Urinary bladder (tissue), 4 donors: ENCODE measurements around the gene HEMK1. TPM values are rescaled to one million over a fixed set of nuclear protein-coding genes. Genes with fewer than 3 reads are reported as not detected.

Source experiments
- DNase-seq: peaks from one replicate; pipeline ENCODE4 v3.0.0-alpha.2; 2015; ENCODE audit errors: extremely low spot score
- H3K27ac ChIP-seq: one replicate; pipeline ENCODE4 v1.5.1; 2013; ENCODE audit warnings: low read depth, mild to moderate bottlenecking, moderate library complexity
- H3K36me3 ChIP-seq: one replicate; pipeline ENCODE4 v1.6.1; 2013; ENCODE audit warnings: mild to moderate bottlenecking, moderate library complexity; ENCODE audit not compliant: insufficient read depth
- H3K4me1 ChIP-seq: one replicate; pipeline ENCODE4 v1.6.1; 2013; ENCODE audit warnings: mild to moderate bottlenecking, moderate library complexity; ENCODE audit not compliant: insufficient read depth
- H3K4me3 ChIP-seq: one replicate; pipeline ENCODE4 v1.5.1; 2013; ENCODE audit warnings: low read depth, low read length
- whole genome bisulfite sequencing: extraction: QIAGEN DNeasy Blood & Tissue Kit; methylation state at CpG from one replicate; pipeline ENCODE4 v1.1.7; 2013; 5-methylcytosine and 5-hydroxymethylcytosine counted together
- polyA plus RNA-seq: library from polyadenylated mRNA; stranded (reverse); fragments of 200-250 nt; gene quantifications from one replicate; pipeline ENCODE4 v1.2.3, GENCODE V29; 2013
- total RNA-seq: library from RNA; depleted of rRNA; stranded (reverse); fragments of >200 nt; gene quantifications from one replicate; pipeline ENCODE4 v1.2.3, GENCODE V29; 2014
- donor health status: healthy with polysubstance abuse.
- donor health status: healthy.

The HEMK1 gene
- total and polyA plus RNA-seq, 2 donors, result 15.0 to 17.6 TPM

DNA sequence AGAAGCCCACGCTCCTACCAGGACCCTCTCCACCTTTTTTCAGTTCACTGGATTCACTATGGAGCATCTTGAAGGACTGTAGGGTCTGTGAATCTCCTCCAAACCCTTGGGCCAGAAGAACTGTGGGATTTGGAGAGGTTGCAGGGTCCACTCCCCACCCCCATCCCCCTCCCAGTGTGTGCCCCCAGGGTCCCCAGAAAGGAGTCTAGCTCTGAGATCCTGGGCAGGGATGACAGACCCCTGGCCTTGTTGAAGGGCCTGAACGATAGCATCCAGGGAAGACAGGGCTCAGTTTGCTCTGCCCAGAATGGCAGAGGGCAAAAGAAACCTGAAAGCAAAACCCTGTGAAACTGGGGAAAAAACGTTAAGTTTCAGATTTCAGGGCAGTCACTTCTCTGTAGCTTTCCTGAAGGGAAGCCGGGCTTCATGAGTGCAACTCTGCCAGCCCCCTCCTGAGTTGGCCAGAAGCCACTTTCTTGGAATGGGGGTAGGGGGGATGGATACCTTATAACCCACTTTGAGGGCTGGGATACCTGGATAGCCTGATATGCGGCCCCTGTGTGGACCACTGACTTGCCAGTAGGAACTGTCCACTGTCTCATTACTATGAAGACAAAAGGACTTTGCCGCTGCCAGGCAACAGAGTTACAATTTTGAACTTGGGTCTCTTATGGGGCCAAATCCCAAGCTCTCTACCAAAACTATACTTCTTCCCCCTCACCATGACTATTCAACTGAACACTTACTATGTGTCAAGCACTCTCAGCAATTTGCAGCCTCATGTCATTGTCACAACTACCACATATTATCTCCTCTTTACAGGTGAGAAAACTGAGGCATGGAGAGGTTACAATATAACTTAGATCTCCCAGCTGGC lies 43.9 kb downstream of the HEMK1 start:
- H3K36me3 ChIP-seq, result no peaks in the 10 kb centered on the region
- H3K4me3 ChIP-seq, result no peak overlapping the region
- H3K4me1 ChIP-seq, result no peaks in the 10 kb centered on the region
- WGBS, result 60% methylated on average over 6 of the region's 6 CpGs
- no peak for DNase-seq
- H3K27ac ChIP-seq, result no peak overlapping the region

- no peak for DNase-seq
- Histone ChIP-seq H3K4me3 (no peak overlapping the region), H3K27ac (no peak overlapping the region), H3K36me3 (no peaks in the 10 kb centered on the region), H3K4me1 (peaks cover 2% of the 10 kb centered on the region)
- WGBS, result 54% methylated on average over 1 of the region's 1 CpG
Measured at GRCh38 chr3:50615190-50615589, 45.9 kb downstream of the HEMK1 start.

DNA sequence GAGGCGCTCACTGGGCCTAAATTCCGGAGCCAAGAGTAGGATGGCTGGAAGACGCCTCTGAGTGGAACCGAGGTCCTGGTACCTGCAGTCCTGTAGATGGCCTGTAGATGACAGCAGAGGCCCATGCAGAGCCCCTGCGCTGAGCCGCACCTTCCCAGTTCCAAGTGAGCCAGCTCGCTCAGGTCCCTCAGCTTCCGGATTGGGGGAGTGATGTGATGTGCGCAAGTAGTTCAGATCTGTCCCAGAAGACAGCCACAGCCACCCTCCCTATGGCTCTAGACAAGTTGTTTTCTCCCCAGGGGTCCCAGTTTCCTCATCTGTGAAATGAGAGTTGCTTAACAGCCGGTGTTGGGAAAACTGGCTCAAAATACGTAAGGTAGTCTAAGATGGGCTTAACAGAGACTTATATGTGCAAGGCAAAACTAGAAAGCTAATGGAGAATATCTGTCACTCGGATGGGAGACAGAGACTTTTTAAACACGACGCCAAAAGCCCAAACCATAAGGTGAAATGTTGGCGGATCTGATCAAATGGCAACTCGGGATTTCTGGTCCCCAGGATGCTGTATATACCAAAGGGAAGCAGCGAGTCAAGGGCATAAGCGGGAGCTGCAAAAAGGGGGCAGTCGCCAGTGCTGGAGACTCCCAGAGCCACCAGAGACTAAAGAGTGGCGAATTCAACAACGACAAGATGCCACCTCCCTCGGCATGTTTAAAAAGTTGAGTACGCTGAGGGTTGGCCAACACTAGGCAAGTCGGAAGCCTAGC lies 46.9 kb downstream of the HEMK1 start:
- H3K4me3 ChIP-seq, result peak overlapping the region; percentile 76
- DNase-seq, result no peak
- no peaks in the 10 kb centered on the region for H3K36me3 ChIP-seq
- WGBS, result under 1% methylated on average over 24 of the region's 24 CpGs
- peaks cover 2% of the 10 kb centered on the region for H3K4me1 ChIP-seq
- peak overlapping the region; percentile 63 for H3K27ac ChIP-seq

DNA sequence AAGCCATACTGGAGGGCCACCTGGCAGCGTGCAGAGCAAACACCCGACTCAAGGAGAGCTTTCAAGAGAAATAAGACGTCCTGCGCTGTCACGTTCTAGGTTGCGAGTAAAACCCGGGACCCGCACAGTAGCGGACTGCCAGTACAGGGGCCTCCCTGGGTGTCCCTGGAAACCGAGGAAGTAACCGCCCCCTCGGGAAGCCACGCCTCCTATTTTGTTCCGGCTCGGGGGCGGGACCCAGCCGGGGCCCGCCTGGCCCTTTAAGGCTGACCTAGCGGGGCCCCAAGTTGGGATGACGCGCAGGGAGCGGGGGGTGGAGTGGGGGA lies 47.4 kb downstream of the HEMK1 start:
- H3K4me3 ChIP-seq, result peak overlapping the region; percentile 76
- H3K4me1 ChIP-seq, result peaks cover 2% of the 10 kb centered on the region
- peak; percentile 81 for DNase-seq
- under 1% methylated on average over 22 of the region's 22 CpGs for WGBS
- peak overlapping the region; percentile 63 for H3K27ac ChIP-seq
- no peaks in the 10 kb centered on the region for H3K36me3 ChIP-seq

- DNase-seq, result no peak
Measured at GRCh38 chr3:50617096-50617791, 47.9 kb downstream of the HEMK1 start, which contains the start of gene MAPKAPK3. TSS of gene MAPKAPK3 (plus strand) at chr3:50617151. CDS start at chr3:50617566, 415 bp downstream.

GRCh38 chr3:50617911-50618481 lies 48.7 kb downstream of the HEMK1 start:
- peaks cover 2% of the 10 kb centered on the region for H3K4me1 ChIP-seq
- WGBS, result 65% methylated on average over 6 of the region's 6 CpGs

More at GRCh38 chr3:50617096-50617791, 47.9 kb downstream of the HEMK1 start, which contains the start of gene MAPKAPK3:
- peak within 1 kb of the TSS; percentile 77 for H3K27ac ChIP-seq
- H3K36me3 ChIP-seq, result no peaks in the 10 kb centered on the region
- WGBS, result under 1% methylated on average over 58 of the region's 58 CpGs
- H3K4me1 ChIP-seq, result peaks cover 2% of the 10 kb centered on the region
- peak within 1 kb of the TSS; percentile 76 for H3K4me3 ChIP-seq

DNA sequence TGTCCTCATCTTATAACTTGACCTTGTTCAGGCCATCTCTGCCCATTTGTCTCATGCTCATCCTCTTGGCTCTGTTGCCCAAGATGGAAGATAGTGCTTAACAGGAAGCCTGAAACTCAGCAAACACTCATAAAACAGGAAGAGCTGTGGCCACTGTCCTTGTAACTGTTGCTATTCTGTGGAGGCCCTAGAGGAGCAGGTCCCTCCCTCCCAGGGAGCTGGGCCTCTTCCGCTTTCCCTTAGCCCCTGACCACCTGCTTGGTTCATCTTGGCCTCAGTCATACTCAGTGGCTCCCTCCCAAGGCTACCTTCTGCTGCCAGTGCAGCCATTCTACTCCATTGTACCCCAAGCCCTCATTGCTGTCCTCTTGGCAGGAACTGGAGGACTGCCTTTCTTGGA lies 51.1 kb downstream of the HEMK1 start:
- Histone ChIP-seq H3K27ac (no peak overlapping the region), H3K4me3 (no peak overlapping the region), H3K4me1 (peaks cover 2% of the 10 kb centered on the region), H3K36me3 (no peaks in the 10 kb centered on the region)
- 82% methylated on average over 1 of the region's 1 CpG for WGBS
- DNase-seq, result no peak

More at GRCh38 chr3:50617911-50618481, 48.7 kb downstream of the HEMK1 start:
- no peak for DNase-seq
- H3K36me3 ChIP-seq, result no peaks in the 10 kb centered on the region
- peak overlapping the region; percentile 76 for H3K4me3 ChIP-seq
- no peak overlapping the region for H3K27ac ChIP-seq

- Histone ChIP-seq H3K36me3 (no peaks in the 10 kb centered on the region), H3K4me1 (peaks cover 2% of the 10 kb centered on the region)
Measured at GRCh38 chr3:50620820-50621219, 51.5 kb downstream of the HEMK1 start.

DNA sequence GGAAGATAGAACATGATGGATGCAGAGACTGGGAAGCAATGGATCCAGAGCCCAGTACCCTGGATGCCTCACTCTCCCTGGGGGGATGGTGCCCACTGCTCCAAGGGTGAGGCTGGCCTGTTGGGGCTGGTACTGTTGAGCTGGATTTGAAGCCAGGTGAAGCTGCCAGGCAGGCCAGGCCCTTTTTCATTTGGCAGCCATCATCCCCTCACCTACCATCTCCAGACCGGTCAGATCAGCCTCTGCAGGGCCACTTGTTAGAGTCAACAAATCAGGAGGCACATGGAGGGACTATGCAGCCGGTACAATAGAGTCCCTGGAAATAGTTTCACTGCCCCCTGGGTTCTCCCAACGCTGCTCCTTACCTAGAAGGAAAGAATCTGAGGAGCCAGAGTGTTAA lies 53.6 kb downstream of the HEMK1 start:
- H3K4me1 ChIP-seq, result peaks cover 2% of the 10 kb centered on the region
- WGBS, result 79% methylated on average over 3 of the region's 3 CpGs
- H3K4me3 ChIP-seq, result no peak overlapping the region
- H3K36me3 ChIP-seq, result no peaks in the 10 kb centered on the region
- DNase-seq, result no peak
- H3K27ac ChIP-seq, result no peak overlapping the region

More at GRCh38 chr3:50620820-50621219, 51.5 kb downstream of the HEMK1 start:
- no peak for DNase-seq
- 67% methylated on average over 4 of the region's 4 CpGs for WGBS
- Histone ChIP-seq H3K27ac (no peak overlapping the region), H3K4me3 (no peak overlapping the region)

GRCh38 chr3:50623840-50624474 lies 54.6 kb downstream of the HEMK1 start:
- Histone ChIP-seq H3K4me1 (peaks cover 2% of the 10 kb centered on the region), H3K36me3 (no peaks in the 10 kb centered on the region), H3K4me3 (no peak overlapping the region), H3K27ac (no peak overlapping the region)
- WGBS, result 65% methylated on average over 6 of the region's 6 CpGs
- DNase-seq, result no peak

- WGBS, result 94% methylated on average over 2 of the region's 2 CpGs
- Histone ChIP-seq H3K4me3 (no peak overlapping the region), H3K36me3 (no peaks in the 10 kb centered on the region), H3K4me1 (peaks cover 2% of the 10 kb centered on the region), H3K27ac (no peak overlapping the region)
- DNase-seq, result no peak
Measured at GRCh38 chr3:50624634-50625033, 55.3 kb downstream of the HEMK1 start.

DNA sequence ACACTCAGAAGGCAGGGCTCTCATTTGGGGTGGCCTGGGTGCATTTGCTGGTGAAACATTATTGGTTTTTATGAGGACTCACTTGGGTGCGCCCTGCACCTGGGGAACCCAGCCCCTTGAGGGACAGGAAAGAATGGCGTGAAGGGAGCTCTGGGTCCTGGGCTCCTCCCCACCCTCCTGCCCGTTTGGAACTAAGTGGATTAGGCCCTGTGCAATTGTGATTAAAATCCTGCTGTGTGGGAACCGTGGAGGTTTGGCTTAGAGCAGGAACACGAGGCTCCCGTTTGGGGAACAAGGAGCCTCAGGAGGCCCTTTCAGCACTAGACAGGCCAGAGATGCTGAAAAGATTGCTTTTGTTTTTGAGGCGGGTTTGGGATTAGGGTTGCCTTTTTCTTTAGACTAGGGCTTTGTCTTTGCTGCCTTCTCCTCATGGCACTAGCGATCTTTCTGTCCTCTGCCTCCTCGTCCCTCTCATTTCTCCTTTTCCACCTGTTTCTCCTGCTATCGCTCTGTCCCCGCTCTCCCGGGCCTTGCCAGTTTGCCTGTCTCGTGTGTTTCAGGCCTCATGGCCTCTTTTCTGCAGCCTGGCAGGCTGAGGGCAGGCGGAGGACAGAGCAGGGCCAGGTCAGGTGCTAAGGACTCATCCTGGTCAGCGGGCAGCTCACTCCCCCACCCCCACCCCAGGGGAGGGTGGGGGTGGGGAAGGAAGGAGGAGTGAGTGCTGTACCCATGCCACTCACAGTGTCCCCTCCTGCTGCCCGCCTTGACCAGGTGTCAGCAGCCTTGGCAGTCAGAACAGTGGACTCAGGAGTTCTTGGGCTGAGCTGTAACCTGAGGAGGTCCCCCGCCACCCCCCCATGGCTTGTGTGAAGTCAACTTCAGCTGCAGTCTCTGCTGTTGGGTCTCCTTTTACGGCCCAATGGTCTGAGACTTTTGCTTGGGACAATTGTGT lies 56.2 kb downstream of the HEMK1 start:
- no peaks in the 10 kb centered on the region for H3K36me3 ChIP-seq
- H3K4me3 ChIP-seq, result no peak overlapping the region
- no peak overlapping the region for H3K27ac ChIP-seq
- no peaks in the 10 kb centered on the region for H3K4me1 ChIP-seq
- WGBS, result 78% methylated on average over 18 of the region's 18 CpGs
- DNase-seq, result no peak
